ENCODE measurements around the gene TRPC4AP.

- TF ChIP-seq CTCF (IDR thresholded peaks at IDR 0.05 in 2 of 3, conservative IDR thresholded peaks at IDR 0.05 in 1 of 3; ENCODE audit: borderline replicate concordance in 1 of 3, insufficient read depth in 1 of 3, low read depth in 2 of 3, low read length in 2 of 3) (no peak), POLR2A (IDR thresholded peaks at IDR 0.05; ENCODE audit: borderline replicate concordance, extremely low read depth, insufficient read depth, insufficient read length) (no peak), YY1 (IDR thresholded peaks at IDR 0.05; ENCODE audit: extremely low read depth, insufficient replicate concordance, low read depth, low read length) (no peak), POLR2AphosphoS5 (IDR thresholded peaks at IDR 0.05; ENCODE audit: low read depth, low read length) (no peak), TCF7L2 (IDR thresholded peaks at IDR 0.05; ENCODE audit: borderline replicate concordance, extremely low read depth, insufficient read depth, insufficient read length) (no peak), SP1 (IDR thresholded peaks at IDR 0.05; ENCODE audit: low read depth) (no peak), SIN3A (IDR thresholded peaks at IDR 0.05; ENCODE audit: low read depth) (no peak), CBX3 (IDR thresholded peaks at IDR 0.05; ENCODE audit: low read depth) (no peak), CEBPB (IDR thresholded peaks at IDR 0.05; ENCODE audit: low read depth) (no peak), JUND (IDR thresholded peaks at IDR 0.05) (no peak), EZH2 (IDR thresholded peaks at IDR 0.05) (no peak), MAX (IDR thresholded peaks at IDR 0.05) (no peak), RAD21 (IDR thresholded peaks at IDR 0.05; ENCODE audit: low read depth) (no peak)
Measured at GRCh38 chr20:35055445-35056276, 36.9 kb downstream of the TRPC4AP start.
